ENCODE measurements around the gene PRDM13.

- TF ChIP-seq ZNF138 (CRISPR knock-in tag; conservative IDR thresholded peaks at IDR 0.05), result no peak
- TF ChIP-seq ATF3 (CRISPR knock-in tag; conservative IDR thresholded peaks at IDR 0.05), result no peak
- TF ChIP-seq FOXK1 (CRISPR knock-in tag; IDR thresholded peaks at IDR 0.05), result no peak
- no peak for TF ChIP-seq CTCF (IDR thresholded peaks at IDR 0.05)
- no peak for TF ChIP-seq USF2 (CRISPR knock-in tag; IDR thresholded peaks at IDR 0.05)
These were observed 18.8 kb upstream of the PRDM13 start for GRCh38 chr6:99587792-99588191.

Data from WTC11 (cell line).